Stimulated activated CD8-positive, alpha-beta memory T cell treated with anti-CD3 and anti-CD28 coated beads, Interleukin-4, amount 100 ng/mL, for 24 hours (primary cell): ENCODE results near the gene CD19.
"Not testable (repeated sequence)": the region's sequence is repeated elsewhere in the genome, so short reads cannot be mapped to it uniquely, and the experiment has no call there.

ENCODE experiments used
- DNase-seq: peaks from one replicate; pipeline ENCODE4 v3.0.0-alpha.2; 2020; ENCODE audit warnings: low read depth

The CD19 gene

DNA sequence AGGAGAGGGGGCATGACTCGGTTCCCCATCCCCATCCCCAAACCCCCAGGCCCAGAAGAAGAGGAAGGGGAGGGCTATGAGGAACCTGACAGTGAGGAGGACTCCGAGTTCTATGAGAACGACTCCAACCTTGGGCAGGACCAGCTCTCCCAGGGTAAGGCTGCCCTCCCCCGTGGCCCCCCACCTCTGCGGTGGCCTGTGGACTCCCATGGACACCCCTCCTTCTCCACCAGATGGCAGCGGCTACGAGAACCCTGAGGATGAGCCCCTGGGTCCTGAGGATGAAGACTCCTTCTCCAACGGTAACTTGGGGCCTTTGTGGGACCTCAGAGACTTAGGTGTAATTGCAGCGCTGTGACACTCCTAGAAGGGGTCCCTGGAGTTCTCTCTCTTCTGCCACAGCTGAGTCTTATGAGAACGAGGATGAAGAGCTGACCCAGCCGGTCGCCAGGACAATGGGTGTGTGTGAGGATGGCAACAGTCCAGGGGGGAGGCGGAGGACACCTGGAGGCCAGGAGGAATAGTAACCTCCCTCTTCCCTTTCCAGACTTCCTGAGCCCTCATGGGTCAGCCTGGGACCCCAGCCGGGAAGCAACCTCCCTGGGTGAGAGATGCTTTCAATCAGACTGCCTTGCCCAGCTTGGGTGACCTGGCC is 5.6 kb downstream of the CD19 start:
- DNase-seq = no peak

DNA sequence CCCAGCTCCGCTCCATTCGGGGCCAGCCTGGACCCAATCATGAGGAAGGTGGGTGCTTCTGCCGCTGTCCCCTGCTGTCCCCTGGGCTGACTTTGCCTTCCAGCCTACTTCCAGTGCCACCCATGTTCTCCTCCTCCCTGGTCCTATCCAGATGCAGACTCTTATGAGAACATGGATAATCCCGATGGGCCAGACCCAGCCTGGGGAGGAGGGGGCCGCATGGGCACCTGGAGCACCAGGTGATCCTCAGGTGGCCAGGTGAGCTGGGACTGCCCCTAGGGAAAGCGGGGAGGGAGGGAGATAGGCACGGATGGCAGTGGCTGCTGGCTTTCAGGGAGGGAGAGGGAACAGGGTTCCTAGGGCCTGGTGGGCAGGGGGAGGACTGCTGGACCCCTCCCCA is 7.0 kb downstream of the CD19 start:
- no peak for DNase-seq

DNA sequence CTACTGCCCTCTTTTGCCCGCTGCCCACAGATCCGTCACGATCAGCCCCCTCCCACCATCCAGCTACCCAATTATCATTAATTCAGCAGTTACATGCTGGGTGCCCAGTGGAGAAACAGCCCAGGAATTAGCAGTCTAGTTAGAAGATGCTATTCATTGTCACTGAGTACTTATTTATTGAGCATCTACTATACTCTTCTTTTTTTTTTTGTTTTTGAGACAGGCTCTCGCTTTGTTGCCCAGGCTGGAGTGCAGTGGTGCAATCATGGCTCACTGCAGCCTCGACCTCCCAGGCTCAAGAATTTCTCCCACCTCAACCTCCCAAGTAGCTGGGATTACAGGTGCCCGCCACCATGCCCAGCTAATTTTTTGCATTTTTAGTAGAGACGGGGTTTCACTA is 8.1 kb downstream of the CD19 start:
- DNase-seq = not testable (repeated sequence)

DNA sequence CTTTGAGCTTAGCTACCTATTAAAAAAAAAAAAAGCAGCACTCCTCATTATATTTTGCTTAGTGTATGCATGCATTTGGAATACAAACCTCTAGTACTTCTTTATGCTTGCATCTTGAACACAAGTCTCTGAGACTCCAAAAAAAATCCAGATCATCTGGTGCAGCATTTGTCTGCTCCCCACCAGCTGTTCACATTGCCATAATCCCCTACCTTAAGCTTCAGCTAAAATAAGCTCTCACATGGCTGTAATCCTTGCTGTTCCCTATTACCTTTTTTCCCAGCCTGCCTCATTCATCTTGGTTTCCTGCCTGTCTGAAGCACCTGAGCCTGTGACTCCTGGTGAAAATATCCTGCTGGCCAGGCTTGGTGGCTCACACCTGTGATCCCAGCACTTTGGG is 11.5 kb downstream of the CD19 start:
- DNase-seq = no peak

DNA sequence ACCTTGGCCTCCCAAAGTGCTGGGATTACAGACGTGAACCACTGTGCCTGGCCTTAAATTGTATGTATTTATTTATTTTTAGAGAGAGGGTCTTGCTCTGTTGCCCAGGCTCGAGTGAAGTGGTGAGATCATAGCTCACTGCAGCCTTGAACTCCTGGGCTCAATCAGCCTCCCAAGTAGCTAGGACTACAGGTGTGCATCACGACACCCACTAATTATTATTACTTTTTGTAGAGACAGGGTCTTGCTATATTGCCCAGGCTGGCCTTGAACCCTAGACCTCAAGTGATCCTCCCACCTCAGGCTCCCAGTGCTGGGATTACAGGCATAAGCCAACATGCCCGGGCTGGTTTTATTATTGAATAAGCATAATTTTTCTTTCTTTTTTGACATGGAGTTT is 14.9 kb downstream of the CD19 start:
- DNase-seq = no peak

DNA sequence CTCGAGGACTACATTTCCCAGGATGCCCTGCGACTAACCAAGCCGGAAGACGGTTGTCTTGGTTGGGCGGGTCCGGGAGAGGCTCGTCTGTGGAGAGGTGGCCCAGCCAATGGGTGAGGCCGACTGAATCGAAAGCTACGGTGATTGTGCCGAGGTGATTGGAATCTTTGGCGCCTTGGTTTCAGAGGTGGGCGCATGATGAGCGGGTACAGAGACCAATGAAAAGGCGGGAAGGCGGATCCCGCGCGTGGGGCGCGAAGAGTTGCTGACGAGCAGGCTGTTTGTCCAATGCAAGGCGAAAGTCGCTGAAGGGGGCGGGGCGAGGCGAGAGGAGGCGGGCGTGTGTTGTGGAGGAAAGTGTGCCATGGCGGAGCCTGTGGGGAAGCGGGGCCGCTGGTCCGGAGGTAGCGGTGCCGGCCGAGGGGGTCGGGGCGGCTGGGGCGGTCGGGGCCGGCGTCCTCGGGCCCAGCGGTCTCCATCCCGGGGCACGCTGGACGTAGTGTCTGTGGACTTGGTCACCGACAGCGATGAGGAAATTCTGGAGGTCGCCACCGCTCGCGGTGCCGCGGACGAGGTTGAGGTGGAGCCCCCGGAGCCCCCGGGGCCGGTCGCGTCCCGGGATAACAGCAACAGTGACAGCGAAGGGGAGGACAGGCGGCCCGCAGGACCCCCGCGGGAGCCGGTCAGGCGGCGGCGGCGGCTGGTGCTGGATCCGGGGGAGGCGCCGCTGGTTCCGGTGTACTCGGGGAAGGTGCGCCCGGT is 19.1 kb downstream of the CD19 start, which contains the start of gene NFATC2IP:
NFATC2IP (plus strand) TSS at position 290 of the 762 bp plus-strand sequence; CDS start at position 365, 75 bp downstream.
- peak; percentile 99 for DNase-seq

DNA sequence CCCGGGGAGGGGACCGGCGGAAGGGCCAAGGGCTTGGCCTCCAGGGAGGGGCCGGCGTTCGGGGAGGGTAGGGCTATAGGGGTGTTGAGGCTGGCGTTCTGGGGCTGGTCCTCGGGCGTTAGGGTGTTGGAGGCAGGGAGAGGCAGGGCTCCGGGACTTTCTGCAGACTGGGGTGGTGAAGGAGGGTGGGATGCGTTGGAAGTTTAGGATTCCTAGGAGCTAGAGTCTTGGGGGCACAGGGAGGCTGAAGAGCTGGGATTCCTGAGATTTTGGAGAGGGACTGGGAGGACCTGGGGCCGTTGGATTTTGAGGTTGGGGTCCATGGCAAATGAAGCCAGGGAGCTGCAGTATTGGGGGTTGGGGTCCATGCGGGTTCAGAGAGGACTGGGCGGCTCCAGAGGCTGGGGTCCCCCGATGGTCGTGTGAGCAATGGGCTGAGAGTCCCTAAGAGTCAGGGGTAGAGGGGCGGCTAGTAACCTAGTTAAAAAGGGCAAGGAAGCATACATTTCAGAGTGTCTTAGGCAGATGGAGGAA is 19.7 kb downstream of the CD19 start:
- DNase-seq = no peak

DNA sequence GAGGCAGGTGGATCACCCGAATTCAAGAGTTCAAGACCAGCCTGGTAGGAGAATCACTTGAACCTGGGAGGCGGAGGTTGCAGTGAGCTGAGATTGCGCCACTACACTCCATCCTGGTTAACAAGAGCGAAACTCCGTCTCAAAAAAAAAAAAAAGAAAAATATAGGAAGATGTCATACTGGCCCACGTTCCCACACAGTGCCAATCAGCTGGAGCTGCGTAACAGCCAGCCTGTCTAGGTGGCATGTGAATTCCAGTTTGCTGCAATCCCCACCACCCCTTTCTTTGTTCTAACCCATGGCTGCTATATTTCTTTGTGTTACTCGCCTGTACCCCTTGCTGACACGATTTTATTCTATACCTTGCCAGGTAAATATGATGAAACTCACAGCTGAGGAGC is 26.4 kb downstream of the CD19 start:
- DNase-seq = no peak

DNA sequence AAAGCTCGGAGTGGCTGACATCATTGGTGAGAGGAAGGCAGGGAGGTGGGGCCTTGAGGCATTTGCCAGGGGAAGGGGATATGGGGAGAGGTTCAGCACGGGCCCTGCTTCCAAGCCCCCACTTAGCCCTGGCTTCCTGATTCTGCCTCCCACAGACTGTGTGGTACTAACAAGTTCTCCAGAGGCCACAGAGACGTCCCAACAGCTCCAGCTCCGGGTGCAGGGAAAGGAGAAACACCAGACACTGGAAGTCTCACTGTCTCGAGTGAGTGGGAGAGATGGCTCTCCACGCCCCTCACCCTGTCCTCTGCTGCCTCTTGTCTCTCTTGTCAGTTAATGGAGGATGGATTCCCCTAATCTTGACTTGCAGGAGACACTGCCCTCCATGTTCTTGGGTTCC is 27.1 kb downstream of the CD19 start:
- DNase-seq = no peak

DNA sequence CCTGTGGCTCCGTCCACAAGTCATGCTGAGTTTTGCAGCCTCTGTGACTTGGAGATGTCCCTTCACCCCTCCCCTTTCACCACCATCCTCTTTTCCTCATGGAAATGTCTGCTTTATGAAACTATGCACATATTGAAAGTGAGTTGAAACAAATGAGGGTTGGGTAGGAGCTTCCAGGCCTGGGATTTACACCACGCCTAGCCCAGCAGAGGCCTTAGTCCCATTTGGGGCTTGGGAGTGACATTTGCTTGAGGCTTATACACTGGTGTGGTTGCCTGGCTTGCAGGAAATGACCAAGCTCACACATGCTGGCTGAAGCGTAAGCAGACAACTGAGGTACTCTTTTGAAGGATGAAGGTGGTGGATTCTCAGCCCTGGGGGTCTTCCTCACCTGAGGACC is 32.3 kb downstream of the CD19 start:
- DNase-seq = no peak

DNA sequence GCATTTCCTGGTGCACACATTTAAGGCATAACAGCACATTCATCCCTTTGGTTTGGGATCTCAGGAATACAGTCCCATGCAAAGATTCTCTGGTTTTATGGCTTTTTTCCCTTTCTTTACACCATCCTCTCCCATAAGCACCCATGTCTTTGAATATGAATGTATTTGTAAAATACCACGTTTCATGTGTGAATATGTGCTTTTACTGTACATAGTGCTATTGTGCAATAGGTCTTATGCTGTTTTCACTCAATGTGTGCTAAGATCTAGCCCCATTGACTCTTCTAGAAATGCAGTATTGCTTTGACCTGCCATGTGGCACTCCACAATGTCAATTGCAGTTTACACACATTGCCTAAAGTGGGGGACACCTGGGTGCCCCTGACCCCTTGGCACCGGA is 32.7 kb downstream of the CD19 start:
- DNase-seq = no peak

DNA sequence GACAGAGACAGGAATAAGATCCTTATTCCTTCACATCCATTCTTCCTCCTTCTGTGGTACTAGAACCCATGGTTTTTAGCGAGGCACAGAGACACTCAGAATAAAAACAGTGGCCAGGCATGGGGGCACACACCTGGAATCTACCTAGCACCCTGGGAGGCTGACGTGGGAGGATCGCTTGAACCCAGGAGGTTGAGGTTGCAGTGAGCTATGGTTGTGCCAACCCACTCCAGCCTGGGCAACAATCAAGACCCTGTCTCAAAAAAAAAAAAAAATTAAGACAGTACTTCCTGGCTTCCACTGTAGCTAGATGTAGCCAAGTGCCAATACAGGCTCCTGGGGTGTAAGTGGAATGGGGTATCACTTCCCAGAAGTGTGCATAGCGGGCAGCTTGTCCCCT is 35.4 kb downstream of the CD19 start:
- no peak for DNase-seq

DNA sequence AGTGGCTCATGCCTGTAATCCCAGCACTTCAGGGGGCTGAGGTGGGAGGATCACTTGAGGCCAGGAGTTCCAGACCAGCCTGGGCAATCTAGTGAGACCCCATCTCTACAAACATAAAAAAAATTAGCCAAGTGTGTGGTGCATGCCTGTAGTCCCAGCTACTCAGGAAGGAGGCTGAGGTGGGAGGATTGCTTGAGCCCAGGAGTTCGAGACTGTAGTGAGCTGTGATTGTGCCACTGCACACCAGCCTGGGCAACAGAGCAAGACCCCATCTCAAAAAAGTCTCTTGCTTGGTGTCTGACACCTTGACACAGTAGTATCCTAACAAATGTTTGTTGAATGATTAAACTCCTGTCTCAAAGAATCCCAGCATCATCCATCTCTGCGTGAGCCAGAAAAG is 37.9 kb downstream of the CD19 start:
- DNase-seq = not testable (repeated sequence)

DNA sequence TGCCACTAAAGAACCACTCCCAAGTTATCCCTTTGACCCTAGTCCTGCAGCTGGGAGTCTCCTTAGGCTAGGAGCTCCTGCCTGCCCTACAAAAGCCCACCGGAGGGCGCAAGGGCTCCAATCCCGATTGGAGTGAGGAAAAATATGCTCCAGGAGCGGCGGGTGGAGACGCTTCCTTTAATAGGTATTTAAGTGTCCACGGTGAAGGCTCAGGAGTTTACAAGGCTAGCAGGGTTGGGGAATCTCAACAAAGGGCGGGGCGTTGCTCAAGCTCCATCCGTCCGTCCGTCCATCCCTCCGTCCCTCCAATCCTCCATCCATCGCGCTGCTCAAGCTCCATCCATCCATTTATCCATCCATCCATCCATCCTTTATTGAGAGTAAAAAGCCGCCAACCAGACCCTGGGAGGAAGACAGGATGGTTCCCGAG is 42.3 kb downstream of the CD19 start:
- DNase-seq = no peak

DNA sequence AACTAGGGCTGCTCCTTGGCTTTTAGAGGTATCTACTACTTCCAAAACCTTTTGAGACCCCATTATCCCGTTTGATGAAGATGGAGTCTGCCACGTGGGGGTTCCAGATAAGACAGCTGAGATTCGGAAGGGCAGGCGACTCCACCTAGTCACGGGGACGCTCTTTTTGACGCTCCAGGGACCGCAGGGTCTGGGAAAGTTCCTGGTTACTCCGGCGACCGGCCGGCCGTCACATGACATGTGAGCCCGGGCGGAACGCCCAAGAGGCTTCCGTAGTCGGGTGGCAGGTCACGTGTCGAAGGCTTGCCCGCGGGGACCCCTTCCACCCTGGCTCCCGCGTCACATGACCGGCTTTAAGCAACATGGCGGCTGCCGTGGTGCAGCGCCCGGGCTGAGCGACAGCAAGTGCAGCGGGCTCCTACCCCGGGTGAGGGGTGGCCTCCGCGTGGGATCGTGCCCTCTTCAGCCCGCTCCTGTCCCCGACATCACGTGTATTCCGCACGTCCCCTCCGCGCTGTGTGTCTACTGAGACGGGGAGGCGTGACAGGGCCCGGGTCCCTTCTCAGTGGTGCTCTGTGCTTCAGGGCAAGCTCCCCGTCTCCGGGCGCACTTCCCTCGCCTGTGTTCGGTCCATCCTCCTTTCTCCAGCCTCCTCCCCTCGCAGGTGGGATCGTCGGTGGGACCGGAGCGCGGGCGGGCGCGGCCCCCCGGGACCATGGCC is 42.8 kb downstream of the CD19 start, which contains the start of gene SPNS1:
SPNS1 (plus strand) TSS at position 342 of the 721 bp plus-strand sequence; CDS start at position 716, 374 bp downstream.
- DNase-seq = peak; percentile 92

DNA sequence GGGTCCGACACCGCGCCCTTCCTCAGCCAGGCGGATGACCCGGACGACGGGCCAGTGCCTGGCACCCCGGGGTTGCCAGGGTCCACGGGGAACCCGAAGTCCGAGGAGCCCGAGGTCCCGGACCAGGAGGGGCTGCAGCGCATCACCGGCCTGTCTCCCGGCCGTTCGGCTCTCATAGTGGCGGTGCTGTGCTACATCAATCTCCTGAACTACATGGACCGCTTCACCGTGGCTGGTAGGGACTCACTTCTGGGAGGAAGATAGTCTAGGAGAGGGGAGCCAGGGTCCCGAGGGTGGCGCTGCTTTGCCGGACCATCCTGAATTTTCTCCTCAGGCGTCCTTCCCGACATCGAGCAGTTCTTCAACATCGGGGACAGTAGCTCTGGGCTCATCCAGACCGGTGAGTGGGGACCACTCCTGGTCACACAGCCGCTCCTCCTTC is 43.4 kb downstream of the CD19 start:
- DNase-seq = no peak

DNA sequence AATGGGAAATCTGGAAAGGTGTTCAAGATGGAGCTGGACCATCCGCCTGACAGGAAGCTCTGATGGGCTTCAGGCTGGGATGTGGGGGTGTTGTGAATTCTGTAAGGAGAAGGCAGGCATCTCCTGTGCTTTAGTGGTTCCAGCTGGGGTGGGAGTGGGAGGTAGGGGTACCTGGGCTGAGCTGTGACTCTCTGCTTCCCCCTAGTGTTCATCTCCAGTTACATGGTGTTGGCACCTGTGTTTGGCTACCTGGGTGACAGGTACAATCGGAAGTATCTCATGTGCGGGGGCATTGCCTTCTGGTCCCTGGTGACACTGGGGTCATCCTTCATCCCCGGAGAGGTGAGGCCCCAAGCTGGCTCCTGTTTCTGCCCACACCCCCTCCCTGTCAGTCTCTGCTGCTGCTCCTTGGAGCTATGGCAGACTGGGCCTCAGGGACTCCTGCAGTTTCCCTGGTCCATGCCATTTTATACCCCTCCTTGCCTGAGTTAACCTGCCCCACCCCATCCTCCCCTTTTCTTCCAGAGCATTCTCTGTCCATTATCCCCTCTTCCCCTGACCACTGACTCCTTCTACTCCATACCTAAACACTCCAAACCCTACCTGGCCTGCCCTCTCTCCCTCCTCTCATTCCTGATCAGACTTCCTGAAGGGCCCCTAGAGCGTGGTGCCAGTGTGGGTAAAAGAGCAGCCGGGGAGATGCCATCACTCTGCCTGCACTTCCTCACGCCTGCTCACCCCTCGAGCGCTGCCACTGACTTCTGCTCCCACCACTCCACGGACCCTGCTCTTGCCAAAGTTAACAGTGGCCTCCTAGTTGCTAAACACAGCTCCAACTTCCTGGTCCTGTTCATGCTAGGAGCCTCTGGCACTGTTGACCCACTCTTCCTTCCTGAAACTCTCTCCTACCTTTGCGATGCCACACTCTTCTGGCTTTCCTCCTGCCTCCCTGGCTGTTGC is 46.2 kb downstream of the CD19 start:
- DNase-seq = no peak

DNA sequence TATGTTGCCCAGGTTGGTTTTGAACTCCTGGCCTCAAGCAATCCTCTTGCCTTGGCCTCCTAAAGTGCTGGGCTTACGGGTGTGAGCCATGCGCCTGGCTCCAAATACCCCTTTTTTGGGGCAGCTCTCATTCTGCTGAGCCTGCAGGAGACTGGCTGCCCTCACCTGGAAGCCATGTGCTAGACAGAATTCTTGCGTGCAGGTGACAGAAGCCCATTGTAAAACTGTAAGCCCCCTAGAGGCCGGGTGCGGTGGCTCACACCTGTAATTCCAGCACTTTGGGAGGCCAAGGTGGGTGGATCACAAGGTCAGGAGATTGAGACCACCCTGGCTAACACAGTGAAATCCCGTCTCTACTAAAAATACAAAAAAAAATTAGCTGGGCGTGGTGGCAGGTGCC is 48.6 kb downstream of the CD19 start:
- DNase-seq = not testable (repeated sequence)

DNA sequence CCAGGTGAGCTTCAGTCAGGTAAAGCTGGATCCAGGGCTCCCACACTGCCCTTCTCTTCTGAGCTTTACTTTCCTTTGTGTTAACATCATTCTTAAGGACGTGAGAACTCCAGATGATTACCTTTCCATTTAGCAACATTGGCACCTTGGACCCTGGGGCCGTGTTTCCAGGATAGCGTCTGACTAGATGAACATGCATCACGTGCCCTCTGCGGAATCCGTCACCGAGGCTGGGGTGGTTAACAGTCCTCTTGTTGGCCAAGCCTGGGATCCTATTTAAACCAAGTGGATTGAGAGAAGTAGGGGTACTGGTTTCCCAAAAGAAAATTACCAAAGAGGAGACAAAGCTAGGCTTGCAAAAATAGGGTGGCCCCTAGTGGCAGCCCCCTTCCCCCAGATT is 49.2 kb downstream of the CD19 start:
- DNase-seq = no peak

DNA sequence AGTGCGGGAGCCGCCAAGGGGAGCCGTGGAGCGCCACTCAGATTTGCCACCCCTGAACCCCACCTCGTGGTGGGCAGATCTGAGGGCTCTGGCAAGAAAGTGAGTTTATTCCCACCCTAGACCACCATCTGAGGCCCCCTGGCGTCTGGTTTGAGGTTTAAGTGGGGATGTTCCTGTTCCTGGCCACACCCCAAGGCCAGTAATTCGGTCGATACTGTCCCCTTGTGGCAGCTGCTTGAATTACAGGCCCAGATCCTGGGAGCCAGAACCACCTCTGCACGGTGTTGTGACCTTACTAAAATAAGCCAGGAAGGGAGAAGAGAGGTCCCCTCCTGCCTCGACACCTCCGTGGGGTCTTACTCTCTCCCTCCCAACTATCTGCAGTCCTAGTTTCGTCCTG is 49.7 kb downstream of the CD19 start:
- DNase-seq = peak; percentile 36

DNA sequence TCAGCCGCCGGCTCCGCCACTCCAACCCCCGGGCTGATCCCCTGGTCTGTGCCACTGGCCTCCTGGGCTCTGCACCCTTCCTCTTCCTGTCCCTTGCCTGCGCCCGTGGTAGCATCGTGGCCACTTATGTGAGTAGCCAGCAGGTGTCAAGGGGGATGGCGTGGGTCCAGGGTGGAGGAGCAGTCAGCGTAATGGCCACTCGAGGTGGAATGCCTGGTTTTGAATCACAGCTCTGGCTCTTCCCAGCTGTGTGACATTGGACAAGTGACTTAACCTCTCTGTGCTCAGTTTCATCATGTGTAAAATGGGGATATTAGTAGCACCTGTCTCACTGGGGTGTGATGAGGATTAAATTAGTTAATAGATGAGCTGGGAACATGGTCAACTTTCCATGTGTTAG is 50.6 kb downstream of the CD19 start:
- DNase-seq = no peak
